ENCODE measurements around the gene MTX1. TPM values are rescaled to one million over a fixed set of nuclear protein-coding genes. Genes with fewer than 3 reads are reported as not detected.

Gene MTX1
- polyA plus RNA-seq, 1 donor, result 16.9 TPM

DNA sequence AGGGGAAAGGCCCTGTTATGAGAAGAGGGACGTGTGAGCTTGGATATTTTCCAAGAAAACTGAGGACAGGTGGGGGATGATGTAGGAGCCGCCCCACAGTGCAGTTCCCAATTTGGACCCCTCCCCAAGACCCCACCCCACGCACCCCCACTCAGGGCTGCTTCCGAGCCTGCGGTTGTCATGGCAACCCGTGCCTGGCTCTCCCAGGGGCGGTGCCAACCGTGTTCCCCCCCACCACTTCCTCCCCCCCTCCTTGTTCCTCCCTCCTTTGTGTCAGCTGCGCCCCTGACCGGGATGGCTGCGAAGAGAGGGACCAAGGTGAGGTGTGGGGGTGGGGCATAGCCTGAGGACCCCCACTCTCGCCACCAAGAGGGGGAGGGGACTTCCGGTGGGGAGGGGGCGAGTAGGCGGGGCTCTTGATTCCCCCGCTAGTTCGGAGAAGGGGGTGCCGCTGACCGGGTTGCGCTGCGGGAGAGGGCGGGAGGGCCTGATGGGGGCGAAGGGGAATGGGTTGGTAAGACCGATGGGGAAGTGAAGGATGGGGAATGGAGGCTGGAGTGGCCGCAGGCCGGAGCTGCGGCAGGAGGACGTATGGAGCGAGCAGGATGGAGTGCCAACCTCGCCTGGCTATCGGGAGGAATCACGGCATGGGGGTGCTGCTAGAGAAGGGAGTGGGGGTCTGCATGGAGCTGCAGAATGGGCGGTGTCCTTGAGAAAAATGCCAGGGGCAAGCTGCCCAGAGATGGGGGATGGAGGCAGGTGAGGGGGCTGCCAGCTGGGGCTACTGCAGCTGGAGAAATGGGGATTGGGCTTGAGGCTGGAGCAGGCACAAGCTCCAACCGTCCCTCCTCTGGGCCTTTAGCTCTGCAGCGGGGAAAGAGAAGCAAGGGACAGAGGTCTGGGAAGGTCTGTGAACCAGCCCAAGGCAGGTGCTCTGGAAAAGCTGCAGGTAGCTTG is 33.9 kb upstream of the MTX1 start:
- no peak for DNase-seq (ENCODE audit: low read depth)

GRCh38 chr1:155175281-155175926 is 33.1 kb upstream of the MTX1 start:
- no peak for DNase-seq (ENCODE audit: low read depth)

DNA sequence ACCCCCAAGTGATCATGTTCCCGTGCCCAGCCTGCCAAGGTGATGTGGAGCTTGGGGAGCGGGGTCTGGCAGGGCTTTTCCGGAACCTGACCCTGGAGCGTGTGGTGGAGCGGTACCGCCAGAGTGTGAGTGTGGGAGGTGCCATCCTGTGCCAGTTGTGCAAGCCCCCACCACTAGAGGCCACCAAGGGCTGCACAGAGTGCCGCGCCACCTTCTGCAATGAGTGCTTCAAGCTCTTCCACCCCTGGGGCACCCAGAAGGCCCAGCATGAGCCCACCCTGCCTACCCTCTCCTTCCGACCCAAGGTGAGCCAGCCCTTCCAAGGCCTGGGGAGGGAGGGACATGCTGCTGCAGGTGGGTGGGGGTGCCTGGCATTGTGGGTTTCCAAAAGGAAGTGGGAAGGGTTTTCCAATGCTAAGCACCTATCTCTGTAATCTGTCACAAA is 32.5 kb upstream of the MTX1 start:
- DNase-seq (ENCODE audit: low read depth), result no peak

- DNase-seq (ENCODE audit: low read depth), result no peak
Measured at GRCh38 chr1:155176544-155177071, 31.9 kb upstream of the MTX1 start.

- DNase-seq (ENCODE audit: low read depth), result no peak
Measured at GRCh38 chr1:155177192-155177917, 31.1 kb upstream of the MTX1 start.

DNA sequence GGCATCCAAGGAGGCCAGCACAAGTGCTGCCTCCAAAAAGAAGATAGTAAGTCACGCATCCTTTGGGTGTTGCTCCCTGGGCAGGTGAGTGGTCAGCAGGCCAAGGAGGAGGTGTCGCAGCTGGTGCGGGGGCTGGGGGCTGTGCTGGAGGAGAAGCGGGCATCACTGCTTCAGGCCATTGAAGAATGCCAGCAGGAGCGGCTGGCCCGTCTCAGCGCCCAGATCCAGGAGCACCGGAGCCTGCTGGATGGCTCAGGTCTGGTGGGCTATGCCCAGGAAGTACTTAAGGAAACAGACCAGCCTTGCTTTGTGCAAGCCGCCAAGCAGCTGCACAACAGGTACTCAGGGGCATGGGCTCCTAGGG is 30.6 kb upstream of the MTX1 start:
- DNase-seq (ENCODE audit: low read depth), result no peak

DNA sequence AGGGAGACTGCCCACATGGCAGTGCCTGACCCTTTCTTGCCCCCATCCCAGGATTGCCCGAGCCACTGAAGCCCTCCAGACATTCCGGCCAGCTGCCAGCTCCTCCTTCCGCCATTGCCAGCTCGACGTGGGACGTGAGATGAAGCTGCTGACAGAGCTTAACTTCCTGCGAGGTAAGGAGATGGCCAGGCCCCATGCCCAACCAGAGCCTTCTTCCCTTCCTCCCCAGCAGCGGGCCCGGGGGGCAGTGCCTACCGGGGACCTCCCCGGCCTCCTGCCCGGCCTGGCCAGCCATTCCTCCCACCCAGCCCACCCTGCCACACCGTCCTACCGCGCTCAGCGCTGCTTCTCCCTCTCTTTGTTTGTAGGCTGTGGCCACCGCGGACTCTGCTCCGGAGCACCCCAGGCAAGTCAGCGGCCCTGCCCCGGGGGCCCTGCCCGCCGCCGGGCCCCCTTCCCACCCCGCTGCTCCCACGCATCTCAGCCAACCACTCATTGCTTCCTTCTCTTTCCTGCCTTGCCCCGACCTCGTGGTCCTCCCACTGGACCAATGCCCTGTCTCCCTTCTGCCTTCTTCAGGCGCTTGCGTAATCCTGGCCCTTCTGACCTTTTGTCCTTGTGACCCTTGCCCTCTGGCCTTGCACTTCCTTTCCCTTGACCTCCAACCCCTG is 29.9 kb upstream of the MTX1 start:
- DNase-seq (ENCODE audit: low read depth), result no peak

DNA sequence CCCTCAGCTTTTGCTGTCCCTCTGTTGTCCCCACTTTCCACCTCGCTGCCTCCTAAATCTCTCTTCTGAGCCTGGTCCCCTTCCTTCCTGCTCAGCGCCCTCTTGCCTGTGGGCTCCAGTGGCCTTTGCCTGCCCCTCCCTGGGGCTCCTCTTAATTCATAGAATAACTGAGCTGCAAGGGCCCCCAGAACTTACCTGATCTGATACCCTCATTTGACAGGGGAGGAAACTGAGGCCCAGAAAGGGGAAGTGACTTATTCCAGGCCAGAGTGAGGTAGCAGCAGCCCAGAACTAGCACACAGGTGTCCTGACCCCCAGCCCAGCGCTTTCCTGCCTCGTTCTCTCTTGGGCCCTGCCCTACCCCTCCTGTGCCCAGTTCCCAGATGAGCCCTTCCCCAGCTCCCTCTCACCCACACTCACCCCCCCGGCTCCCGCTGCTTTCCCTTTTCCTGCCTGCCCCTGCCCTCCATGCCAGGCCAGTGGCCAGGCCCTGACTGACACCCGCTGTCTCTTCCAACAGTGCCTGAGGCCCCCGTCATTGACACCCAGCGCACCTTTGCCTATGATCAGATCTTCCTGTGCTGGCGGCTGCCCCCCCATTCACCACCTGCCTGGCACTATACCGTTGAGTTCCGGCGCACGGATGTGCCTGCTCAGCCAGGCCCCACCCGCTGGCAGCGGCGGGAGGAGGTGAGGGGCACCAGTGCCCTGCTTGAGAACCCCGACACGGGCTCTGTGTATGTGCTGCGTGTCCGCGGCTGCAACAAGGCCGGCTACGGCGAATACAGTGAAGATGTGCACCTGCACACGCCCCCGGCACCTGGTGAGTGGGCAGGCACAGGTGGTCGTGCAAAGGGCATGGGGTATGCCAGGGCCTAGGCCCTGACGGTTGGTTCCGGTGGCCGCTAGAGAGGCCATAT is 29.1 kb upstream of the MTX1 start:
- DNase-seq (ENCODE audit: low read depth), result no peak

DNA sequence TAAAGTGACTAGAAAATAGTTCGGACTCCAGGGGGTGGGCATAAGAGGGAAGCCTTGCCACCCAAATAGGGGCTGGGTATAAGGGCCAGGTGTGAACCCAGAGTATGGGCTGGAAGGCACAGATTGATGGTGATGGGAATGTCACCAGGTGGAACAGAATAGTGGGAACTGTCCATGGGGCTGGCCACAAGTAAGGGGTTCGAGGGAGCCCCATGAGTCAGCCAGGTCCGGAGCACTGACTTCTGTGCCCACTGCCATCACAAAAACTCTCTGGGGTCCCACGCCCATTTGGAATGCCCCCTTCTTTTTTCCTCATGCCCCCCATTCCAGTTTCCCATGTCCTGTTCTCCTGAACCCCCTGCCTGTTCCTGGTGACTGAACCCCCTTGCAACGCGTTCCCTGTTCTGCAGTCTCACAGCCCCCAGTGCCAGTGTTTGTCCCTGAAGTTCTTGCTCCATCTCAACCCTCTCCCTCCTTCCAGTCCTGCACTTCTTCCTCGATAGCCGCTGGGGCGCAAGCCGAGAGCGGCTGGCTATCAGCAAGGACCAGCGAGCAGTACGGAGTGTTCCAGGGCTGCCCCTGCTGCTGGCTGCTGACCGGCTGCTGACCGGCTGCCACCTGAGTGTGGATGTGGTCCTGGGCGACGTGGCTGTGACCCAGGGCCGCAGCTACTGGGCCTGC is 27.0 kb upstream of the MTX1 start:
- no peak for DNase-seq (ENCODE audit: low read depth)

GRCh38 chr1:155182052-155182550 is 26.4 kb upstream of the MTX1 start:
- DNase-seq (ENCODE audit: low read depth), result no peak

GRCh38 chr1:155183775-155184221 is 24.7 kb upstream of the MTX1 start:
- DNase-seq (ENCODE audit: low read depth), result no peak

DNA sequence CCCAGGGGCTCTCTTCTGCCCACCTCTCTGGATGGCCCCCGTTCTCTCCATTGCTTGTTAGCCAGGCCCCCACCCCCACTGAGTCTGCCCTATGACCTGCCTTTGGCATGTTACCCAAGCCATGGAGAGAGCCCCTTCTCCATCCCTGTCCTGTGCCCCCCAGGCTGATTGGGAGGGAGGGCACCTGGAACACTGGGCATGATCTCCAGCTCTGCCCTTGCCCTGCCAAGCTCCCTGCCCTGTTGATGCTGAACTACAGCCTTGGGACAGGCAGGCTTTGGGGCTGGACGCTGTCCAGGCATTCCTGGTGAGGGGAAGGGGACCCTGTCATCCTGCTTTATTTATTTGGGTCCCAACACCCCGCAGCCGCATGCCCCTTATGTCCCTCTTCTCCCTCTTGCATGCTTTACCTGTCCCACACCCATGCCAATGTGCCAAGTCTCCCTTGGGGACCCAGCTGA is 24.1 kb upstream of the MTX1 start:
- no peak for DNase-seq (ENCODE audit: low read depth)

DNA sequence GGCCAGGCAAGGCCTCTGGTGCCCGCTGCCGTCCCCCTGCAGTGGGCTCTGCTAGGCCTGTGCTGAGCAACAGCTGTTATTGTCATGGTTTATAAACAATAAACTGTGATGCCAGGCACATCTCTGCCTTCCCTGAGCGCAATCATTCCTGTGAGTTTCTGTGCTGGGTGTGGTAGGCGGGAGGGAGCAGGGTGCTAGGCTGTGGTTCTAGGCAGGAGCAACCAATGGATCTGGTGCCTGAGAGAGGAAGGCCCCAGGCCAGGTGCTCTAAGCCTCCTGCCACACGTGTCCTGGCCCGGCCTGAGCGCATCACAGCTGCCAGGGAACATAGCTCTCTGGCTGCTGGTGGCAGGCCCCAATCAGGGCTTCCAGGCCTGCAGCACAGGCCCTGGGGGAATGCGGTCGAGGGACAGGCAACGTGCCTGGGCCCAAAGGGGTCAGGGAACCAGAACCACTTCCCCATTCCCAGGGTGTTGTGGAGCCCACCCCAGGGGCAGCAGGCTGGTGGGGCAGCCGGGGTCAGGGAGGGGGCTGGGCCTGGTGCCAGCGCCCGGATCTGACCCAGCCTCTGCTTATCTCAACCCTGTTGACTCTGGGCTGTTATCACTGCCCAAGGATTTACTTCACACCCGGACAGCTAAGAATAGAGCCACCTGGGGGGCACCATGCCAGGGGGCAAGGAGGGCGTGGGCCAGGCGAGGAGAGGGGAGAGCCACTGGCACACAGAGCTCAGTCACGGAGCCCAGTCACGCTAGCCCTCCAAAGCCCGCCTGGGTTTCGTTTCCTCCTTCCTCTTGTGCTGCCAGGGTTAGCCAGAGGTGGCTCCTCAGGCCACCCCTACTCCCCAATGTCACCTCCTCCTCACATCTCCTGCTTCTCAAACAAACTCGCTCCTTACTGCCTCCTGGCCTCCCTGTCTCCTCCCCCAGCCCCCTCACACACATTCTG is 23.4 kb upstream of the MTX1 start:
- DNase-seq (ENCODE audit: low read depth), result no peak

- DNase-seq (ENCODE audit: low read depth), result no peak
Measured at GRCh38 chr1:155185783-155186066, 22.8 kb upstream of the MTX1 start.

- DNase-seq (ENCODE audit: low read depth), result no peak
Measured at GRCh38 chr1:155186067-155186793, 22.3 kb upstream of the MTX1 start.

GRCh38 chr1:155186794-155187455 is 21.6 kb upstream of the MTX1 start:
- DNase-seq (ENCODE audit: low read depth), result no peak

GRCh38 chr1:155187456-155187891 is 21.0 kb upstream of the MTX1 start:
- DNase-seq (ENCODE audit: low read depth), result no peak
